ENCODE results near the gene ZNF385D.

Gene ZNF385D

GRCh38 chr3:21783839-21784238 lies 32.8 kb upstream of the ZNF385D start:
- no peak for TF ChIP-seq CTCF (IDR thresholded peaks at IDR 0.05; ENCODE audit: insufficient read depth, low read length, missing control alignments)
- H3K4me3 ChIP-seq (ENCODE audit: low read depth, low read length), result no peak overlapping the region
- no peak for DNase-seq (ENCODE audit: low read depth, low spot score)
- CTCF ChIA-PET, result no interaction called here
- POLR2A ChIA-PET, result no interaction called here

- TF ChIP-seq CTCF (IDR thresholded peaks at IDR 0.05; ENCODE audit: insufficient read depth, low read length, missing control alignments), result no peak
- POLR2A ChIA-PET, result no interaction called here
- no peak overlapping the region for H3K4me3 ChIP-seq (ENCODE audit: low read depth, low read length)
- CTCF ChIA-PET, result no interaction called here
- DNase-seq (ENCODE audit: low read depth, low spot score), result no peak
These were observed 30.3 kb upstream of the ZNF385D start for GRCh38 chr3:21781355-21781754.

GRCh38 chr3:21779909-21780308 lies 28.9 kb upstream of the ZNF385D start:
- ChIA-PET POLR2A (no interaction called here), CTCF (no interaction called here)
- no peak for TF ChIP-seq CTCF (IDR thresholded peaks at IDR 0.05; ENCODE audit: insufficient read depth, low read length, missing control alignments)
- H3K4me3 ChIP-seq (ENCODE audit: low read depth, low read length), result no peak overlapping the region
- DNase-seq (ENCODE audit: low read depth, low spot score), result no peak

DNA sequence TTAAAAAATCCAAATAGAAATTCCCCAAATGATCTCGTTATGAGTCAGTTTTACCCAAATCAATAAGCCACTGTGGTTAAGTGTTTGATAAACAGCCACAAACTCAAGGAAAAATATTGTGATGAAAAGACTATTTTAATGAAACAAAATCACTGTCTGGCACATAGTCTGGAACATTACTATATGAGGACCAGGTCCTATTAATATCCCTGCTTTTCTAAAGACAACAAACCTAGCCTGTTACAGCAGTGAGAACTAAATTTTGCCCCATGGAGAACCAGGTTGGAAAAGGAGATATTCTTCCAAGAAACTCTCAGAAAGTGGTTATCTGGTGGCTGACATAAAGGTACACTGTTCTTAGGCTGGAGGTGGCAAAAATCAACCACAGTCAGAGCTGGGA lies 27.7 kb upstream of the ZNF385D start:
- ChIA-PET POLR2A (no interaction called here), CTCF (no interaction called here)
- H3K4me3 ChIP-seq (ENCODE audit: low read depth, low read length), result no peak overlapping the region
- TF ChIP-seq CTCF (IDR thresholded peaks at IDR 0.05; ENCODE audit: insufficient read depth, low read length, missing control alignments), result no peak
- DNase-seq (ENCODE audit: low read depth, low spot score), result no peak

DNA sequence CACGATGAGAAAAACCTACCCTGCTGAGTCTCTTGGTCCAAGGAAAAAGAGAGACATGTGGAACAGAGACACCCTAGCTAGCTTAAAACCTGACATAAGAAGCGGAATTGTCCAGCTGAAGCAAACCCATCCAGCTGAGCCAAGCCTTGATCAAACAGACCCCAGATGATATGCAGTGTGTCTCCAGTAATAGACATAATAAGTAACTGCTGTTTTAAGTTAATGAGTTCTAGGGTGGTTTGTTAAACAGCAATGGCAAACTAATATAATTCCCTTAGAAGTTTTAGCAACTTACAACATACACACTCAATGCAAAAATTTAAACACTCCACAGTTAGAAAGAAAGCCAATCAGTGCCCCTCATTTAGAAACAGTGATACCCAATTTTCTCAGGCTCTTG lies 26.8 kb upstream of the ZNF385D start:
- DNase-seq (ENCODE audit: low read depth, low spot score), result no peak
- no peak for TF ChIP-seq CTCF (IDR thresholded peaks at IDR 0.05; ENCODE audit: insufficient read depth, low read length, missing control alignments)
- POLR2A ChIA-PET, result no interaction called here
- H3K4me3 ChIP-seq (ENCODE audit: low read depth, low read length), result no peak overlapping the region
- CTCF ChIA-PET, result no interaction called here

DNA sequence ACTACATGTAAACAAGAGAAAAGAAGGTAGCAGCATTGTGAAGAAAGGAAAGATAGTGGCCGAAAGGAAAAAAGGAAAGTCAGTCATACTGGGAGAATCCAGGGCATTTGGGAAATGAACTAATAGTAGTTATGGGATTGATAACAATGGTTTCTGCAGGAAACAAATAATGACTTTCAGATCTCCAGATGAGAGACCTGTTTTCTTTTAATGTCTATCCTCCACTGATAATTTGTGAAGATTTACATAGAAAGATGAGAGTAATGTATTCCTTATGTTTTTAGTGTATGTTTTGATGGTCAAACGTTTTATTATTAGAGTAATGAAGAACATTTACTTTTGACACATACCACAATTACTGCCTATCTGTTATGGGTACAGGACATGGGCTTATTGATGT lies 15.0 kb upstream of the ZNF385D start:
- DNase-seq (ENCODE audit: low read depth, low spot score), result no peak
- no peak for TF ChIP-seq CTCF (IDR thresholded peaks at IDR 0.05; ENCODE audit: insufficient read depth, low read length, missing control alignments)
- ChIA-PET POLR2A (no interaction called here), CTCF (no interaction called here)
- H3K4me3 ChIP-seq (ENCODE audit: low read depth, low read length), result no peak overlapping the region

All from AG04449 (cell line).